Ramos (cell line): Measurements from ENCODE around the gene LRRTM1.

Experiments
- in situ Hi-C: fragments of 300-500 bp; cut with MboI; formaldehyde crosslinking; loops from one replicate; pipeline ENCODE4 v1.14.3; 2022; ENCODE audit warnings: low sequenced_read_pairs; ENCODE audit not compliant: unreplicated experiment

The LRRTM1 gene

DNA sequence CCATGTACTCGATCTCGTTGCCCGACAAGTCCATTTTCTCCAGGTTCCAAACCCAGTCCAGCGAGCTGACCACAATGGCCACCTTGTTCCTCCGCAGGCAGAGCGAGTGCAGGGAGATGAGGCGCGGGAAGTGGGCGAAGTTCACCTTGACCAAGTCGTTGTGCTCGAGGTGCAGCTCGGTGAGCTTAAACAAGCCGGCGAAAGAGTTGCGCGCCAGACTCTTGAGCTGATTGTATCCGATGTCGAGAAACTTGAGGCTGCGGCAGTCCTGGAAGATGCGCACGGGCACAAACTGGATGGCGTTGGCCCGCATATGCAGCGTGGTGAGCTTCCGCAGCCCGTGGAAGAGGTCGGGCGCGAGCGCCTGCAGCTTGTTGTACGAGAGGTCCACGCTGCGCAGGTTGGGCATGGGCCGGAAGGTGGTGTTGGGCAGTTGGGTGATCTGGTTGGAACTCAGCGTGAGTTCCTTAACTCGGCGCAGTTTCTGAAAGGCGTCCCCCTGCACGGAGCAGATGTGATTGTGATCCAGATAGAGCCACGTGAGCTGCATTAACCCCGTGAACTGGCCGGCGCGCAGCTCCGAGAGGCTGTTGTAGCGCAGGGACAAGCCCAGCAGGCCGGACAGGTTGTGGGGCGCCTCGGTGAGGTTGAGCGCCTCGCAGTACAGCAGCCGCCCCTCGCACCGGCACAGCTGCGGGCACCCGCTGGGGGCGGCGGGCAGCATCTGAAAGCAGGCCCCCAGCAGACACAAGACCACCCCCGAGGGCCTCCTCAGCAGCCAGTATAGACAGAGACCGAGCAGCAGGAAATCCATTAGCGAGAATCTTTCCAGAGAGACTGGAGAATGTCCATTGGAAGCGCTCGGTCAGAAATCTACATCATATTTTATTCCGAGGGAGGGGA, 1.3 kb downstream of the LRRTM1 start:
- in situ Hi-C loops = no loop called here

- in situ Hi-C loops = no loop called here
These were observed 2.1 kb downstream of the LRRTM1 start for GRCh38 chr2:80302314-80303005.

DNA sequence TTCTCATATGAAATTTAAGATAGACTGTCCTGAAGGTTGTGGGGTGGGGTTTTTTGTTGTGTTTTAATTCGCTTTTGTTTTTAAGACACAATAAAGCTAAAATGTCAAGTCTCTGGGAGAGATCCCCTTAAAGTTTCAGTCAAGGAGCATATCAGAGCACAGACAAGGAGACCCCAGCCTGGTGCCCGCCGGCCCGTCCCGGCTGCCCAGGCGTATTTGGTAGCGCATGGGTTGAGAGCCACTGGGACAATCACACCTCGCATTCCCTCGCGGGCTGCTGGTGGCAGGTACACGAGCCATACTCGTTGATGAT, 2.6 kb downstream of the LRRTM1 start:
- in situ Hi-C loops = no loop called here

DNA sequence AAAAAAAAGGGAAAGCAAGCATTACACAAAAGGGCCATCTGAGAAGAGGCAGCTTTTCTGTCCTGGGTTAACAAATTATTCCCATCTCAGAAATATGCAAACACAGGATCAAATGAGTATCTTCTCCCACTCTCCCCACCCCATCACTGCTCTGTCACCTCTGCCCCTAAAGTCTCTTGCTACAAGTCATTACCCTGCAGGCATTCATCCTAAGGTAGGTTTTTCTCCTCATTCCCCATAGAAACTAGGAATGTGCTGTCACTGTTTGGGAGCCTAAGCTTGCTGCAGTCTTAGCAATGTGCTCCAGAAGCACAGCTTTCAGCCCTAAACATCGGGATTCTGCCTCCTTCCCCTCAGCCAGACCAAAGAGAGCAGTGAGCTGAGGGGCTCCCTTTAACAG, 3.6 kb downstream of the LRRTM1 start:
- in situ Hi-C loops = no loop called here

GRCh38 chr2:80300346-80300745, 4.2 kb downstream of the LRRTM1 start:
- in situ Hi-C loops = no loop called here

DNA sequence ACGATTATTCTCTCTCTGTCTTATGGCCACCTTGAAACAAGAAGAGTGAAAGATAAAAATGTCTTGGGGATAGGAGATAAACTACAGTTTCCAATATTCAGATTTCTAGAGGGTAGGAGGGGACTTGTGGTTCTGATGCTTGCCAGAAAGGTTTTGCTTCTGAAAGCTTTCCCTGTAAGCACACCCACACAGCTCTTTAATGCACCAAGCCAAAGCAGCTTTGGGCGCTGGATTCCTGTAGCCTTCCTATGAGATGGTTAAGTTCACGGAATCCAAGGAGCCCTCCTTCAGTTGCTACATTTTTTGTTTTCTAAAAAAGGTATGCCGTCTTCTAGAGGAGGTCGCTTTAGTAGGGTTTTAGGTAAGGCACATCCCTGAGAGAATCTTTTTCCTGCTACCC, 4.9 kb downstream of the LRRTM1 start:
- in situ Hi-C loops = no loop called here

GRCh38 chr2:80298954-80299353, 5.6 kb downstream of the LRRTM1 start:
- in situ Hi-C loops = no loop called here

GRCh38 chr2:80293039-80293438, 11.5 kb downstream of the LRRTM1 start:
- in situ Hi-C loops = no loop called here

GRCh38 chr2:80292474-80292873, 12.1 kb downstream of the LRRTM1 start:
- in situ Hi-C loops = no loop called here

DNA sequence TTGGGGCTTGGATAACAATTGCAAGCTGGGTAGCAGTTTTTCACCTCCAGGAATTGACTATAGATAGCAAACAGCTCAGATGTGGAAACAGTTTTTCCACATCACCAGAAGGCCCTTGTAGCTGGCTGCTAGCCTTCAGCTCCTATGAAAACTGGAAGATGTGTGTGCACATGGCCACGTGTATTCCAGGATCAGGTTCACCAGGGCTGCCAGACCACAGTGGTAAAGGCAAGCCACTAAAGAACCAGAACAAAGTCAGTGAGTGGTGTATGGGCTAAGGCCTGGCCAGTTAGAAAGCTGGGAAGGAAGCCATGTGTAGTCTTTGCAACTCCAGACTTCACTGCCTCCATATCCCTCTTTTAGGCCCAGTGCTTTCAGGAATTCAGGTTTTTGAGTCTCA, 12.9 kb downstream of the LRRTM1 start:
- in situ Hi-C loops = no loop called here

- in situ Hi-C loops = no loop called here
These were observed 16.0 kb downstream of the LRRTM1 start for GRCh38 chr2:80288576-80288975.

GRCh38 chr2:80281049-80281448, 23.5 kb downstream of the LRRTM1 start:
- in situ Hi-C loops = no loop called here

- in situ Hi-C loops = no loop called here
These were observed 24.0 kb downstream of the LRRTM1 start for GRCh38 chr2:80280598-80280997.

GRCh38 chr2:80269806-80270205, 34.7 kb downstream of the LRRTM1 start:
- in situ Hi-C loops = no loop called here

- in situ Hi-C loops = no loop called here
These were observed 38.3 kb downstream of the LRRTM1 start for GRCh38 chr2:80266231-80266630.

DNA sequence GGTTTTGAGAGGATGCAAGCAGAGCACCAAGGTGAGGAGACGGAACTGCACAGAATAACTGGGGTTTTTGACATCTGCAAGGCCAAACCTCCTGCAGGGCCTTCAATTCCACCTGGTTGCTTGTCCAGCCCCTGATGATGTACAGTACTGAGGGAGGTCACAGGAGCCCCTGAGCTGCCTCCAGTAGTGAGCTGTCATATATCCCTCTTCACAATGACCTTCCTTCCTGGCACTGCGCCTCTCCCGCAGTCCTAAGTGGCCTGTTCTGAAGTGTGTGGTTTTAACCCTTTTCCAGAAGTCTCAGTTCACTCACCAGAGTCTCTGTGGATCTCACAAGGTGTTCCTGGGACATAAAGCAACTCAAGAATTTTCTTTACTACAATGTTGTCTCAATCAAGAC, 45.3 kb downstream of the LRRTM1 start:
- in situ Hi-C loops = no loop called here

DNA sequence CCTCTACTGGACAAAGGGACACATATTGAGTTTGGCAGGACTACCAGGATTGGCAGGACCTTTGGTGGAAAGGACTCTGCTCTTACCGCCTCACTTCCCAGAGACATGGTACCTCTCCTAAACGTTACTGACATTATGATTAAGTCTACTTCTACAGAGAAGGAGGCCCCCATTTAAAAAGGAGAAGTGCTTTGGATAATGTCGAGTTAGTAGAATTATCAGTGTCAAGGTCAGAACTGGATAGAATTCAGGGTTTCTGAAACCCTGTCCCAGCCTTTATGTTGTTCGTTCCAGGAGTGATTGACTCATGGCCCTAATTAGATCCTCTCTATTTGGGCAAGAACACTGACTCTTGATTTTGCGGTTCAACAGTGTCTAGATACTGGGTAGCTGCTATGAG, 45.8 kb downstream of the LRRTM1 start:
- in situ Hi-C loops = no loop called here

GRCh38 chr2:80258341-80258740, 46.2 kb downstream of the LRRTM1 start:
- in situ Hi-C loops = no loop called here

GRCh38 chr2:80257450-80257849, 47.1 kb downstream of the LRRTM1 start:
- in situ Hi-C loops = no loop called here

DNA sequence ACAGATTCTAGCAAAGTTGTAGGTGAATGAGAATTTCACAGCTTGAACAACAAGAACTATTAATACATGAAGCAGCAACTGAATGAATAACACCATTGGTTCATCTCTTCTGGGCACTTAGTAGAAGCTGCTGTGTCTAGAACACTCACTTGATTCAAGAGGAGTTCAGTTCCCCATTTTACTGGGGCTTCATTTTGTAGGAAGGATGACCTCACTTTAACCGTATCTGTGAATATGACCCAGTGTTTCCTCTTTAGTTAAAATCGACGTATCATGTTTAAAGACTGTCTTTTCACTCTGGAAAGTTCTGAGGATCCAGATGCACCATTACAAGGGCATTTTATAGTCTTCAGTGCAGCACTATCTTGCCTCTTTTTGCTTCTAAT, 47.8 kb downstream of the LRRTM1 start:
- in situ Hi-C loops = no loop called here

- in situ Hi-C loops = no loop called here
These were observed 48.4 kb downstream of the LRRTM1 start for GRCh38 chr2:80255918-80256781.
